ENCODE measurements around the gene IFNL3.

GRCh38 chr19:39199025-39199424 is 45.8 kb downstream of the IFNL3 start:
- TF ChIP-seq, protein P1, sequence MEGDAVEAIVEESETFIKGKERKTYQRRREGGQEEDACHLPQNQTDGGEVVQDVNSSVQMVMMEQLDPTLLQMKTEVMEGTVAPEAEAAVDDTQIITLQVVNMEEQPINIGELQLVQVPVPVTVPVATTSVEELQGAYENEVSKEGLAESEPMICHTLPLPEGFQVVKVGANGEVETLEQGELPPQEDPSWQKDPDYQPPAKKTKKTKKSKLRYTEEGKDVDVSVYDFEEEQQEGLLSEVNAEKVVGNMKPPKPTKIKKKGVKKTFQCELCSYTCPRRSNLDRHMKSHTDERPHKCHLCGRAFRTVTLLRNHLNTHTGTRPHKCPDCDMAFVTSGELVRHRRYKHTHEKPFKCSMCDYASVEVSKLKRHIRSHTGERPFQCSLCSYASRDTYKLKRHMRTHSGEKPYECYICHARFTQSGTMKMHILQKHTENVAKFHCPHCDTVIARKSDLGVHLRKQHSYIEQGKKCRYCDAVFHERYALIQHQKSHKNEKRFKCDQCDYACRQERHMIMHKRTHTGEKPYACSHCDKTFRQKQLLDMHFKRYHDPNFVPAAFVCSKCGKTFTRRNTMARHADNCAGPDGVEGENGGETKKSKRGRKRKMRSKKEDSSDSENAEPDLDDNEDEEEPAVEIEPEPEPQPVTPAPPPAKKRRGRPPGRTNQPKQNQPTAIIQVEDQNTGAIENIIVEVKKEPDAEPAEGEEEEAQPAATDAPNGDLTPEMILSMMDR (IDR thresholded peaks at IDR 0.05), result no peak
- no peak for TF ChIP-seq POLR2A (IDR thresholded peaks at IDR 0.05)

Measured in heart left ventricle (tissue), 13 donors.